CD14-positive monocyte (primary cell): Measurements from ENCODE around the gene PRSS37. TPM values are rescaled to one million over a fixed set of nuclear protein-coding genes. Genes with fewer than 3 reads are reported as not detected.
A peak's percentile ranks its signal among the peaks of the same experiment; 100 is the strongest.

Experiments used
- DNase-seq, 3 donors: peaks; one replicate each; pipeline ENCODE4 v3.0.0-alpha.2; 2011 to 2022
- H2AFZ ChIP-seq: 2 replicates; pipeline ENCODE4 v1.6.0; 2012; ENCODE audit warnings: mild to moderate bottlenecking, low read depth, low read length, inconsistent platforms; ENCODE audit not compliant: insufficient read depth, poor library complexity, severe bottlenecking
- H3K27ac ChIP-seq, 2 donors: 1 replicate in 1 of 2; 2 replicates in 1 of 2; pipeline ENCODE4 v1.5.1; 2012 to 2013; ENCODE audit warnings: low read length in 2 of 2, control low read depth in 1 of 2, inconsistent platforms in 1 of 2, low read depth in 1 of 2, mild to moderate bottlenecking in 1 of 2
- H3K27me3 ChIP-seq, 2 donors: one replicate each; pipeline versions ENCODE4 v1.6.0 to v1.6.1; 2011 to 2013; ENCODE audit warnings: low read length in 2 of 2; ENCODE audit not compliant: control insufficient read depth in 2 of 2, insufficient read depth in 2 of 2
- H3K36me3 ChIP-seq, 2 donors: replicated peaks in 1 of 2; 1 replicate in 1 of 2; 2 replicates in 1 of 2; pipeline versions ENCODE4 v1.5.1 to v1.6.1; 2012 to 2013; ENCODE audit warnings: low read length in 2 of 2, control low read depth in 1 of 2, inconsistent platforms in 1 of 2, mild to moderate bottlenecking in 1 of 2; ENCODE audit not compliant: insufficient read depth in 2 of 2, control insufficient read depth in 1 of 2
- H3K4me1 ChIP-seq, 2 donors: 1 replicate in 1 of 2; 2 replicates in 1 of 2; pipeline versions ENCODE4 v1.5.1 to v1.6.1; 2012 to 2013; ENCODE audit warnings: low read length in 2 of 2, control low read depth in 1 of 2, inconsistent platforms in 1 of 2, mild to moderate bottlenecking in 1 of 2, moderate library complexity in 1 of 2; ENCODE audit not compliant: insufficient read depth in 2 of 2, control insufficient read depth in 1 of 2
- H3K4me2 ChIP-seq: replicated peaks from 2 replicates; pipeline ENCODE3; 2012; ENCODE audit warnings: low read length, moderate library complexity, mild to moderate bottlenecking; ENCODE audit not compliant: poor library complexity, severe bottlenecking; ENCODE audit errors: extremely low read depth
- H3K4me3 ChIP-seq, 3 experiments: fragments of 200-600 bp in 1 of 3; sonication (generic) in 1 of 3; replicated peaks in 1 of 3; 1 replicate in 2 of 3; 2 replicates in 1 of 3; pipeline ENCODE4 v1.5.1; 2011 to 2013; ENCODE audit warnings: low read length in 3 of 3, mild to moderate bottlenecking in 3 of 3, control low read depth in 2 of 3, low read depth in 2 of 3, inconsistent platforms in 1 of 3, moderate library complexity in 1 of 3
- H3K79me2 ChIP-seq: 2 replicates; pipeline ENCODE4 v1.6.0; 2012; ENCODE audit warnings: mild to moderate bottlenecking, control low read depth, inconsistent platforms, low read length, moderate library complexity; ENCODE audit not compliant: insufficient read depth
- H3K9ac ChIP-seq: 2 replicates; pipeline ENCODE4 v1.6.0; 2017; ENCODE audit warnings: low read length, mild to moderate bottlenecking; ENCODE audit not compliant: insufficient read depth, poor library complexity, severe bottlenecking
- H3K9me3 ChIP-seq, 2 donors: replicated peaks in 1 of 2; 1 replicate in 1 of 2; 2 replicates in 1 of 2; pipeline versions ENCODE4 v1.5.1 to v1.6.1; 2012 to 2013; ENCODE audit warnings: low read length in 2 of 2, control low read depth in 1 of 2; ENCODE audit not compliant: control insufficient read depth in 1 of 2, insufficient read depth in 1 of 2
- H4K20me1 ChIP-seq: 2 replicates; pipeline ENCODE4 v1.6.0; 2012; ENCODE audit warnings: mild to moderate bottlenecking, low read length, control low read depth, moderate library complexity; ENCODE audit not compliant: insufficient read depth
- H3K27ac Mint-ChIP-seq, 7 donors: one replicate each; pipeline ENCODE4 v1.8.0; 2020; ENCODE audit warnings: mild to moderate bottlenecking in 7 of 7, mixed read lengths in 7 of 7, moderate library complexity in 6 of 7, inconsistent platforms in 2 of 7
- H3K27me3 Mint-ChIP-seq, 3 donors: one replicate each; pipeline ENCODE4 v1.8.0; 2021 to 2022; ENCODE audit warnings: low read depth in 3 of 3, mild to moderate bottlenecking in 3 of 3, mixed read lengths in 3 of 3, moderate library complexity in 3 of 3, inconsistent platforms in 1 of 3
- H3K36me3 Mint-ChIP-seq, 2 donors: one replicate each; pipeline ENCODE4 v1.8.0; 2020; ENCODE audit warnings: mixed read lengths in 2 of 2, inconsistent platforms in 1 of 2, mild to moderate bottlenecking in 1 of 2
- H3K4me1 Mint-ChIP-seq: one replicate; pipeline ENCODE4 v1.8.0; 2020; ENCODE audit warnings: mild to moderate bottlenecking, mixed read lengths
- H3K4me3 Mint-ChIP-seq, 2 donors: one replicate each; pipeline ENCODE4 v1.8.0; 2020; ENCODE audit warnings: mild to moderate bottlenecking in 2 of 2, mixed read lengths in 2 of 2, moderate library complexity in 1 of 2
- H3K9me3 Mint-ChIP-seq, 7 donors: one replicate each; pipeline ENCODE4 v1.8.0; 2020 to 2022; ENCODE audit warnings: mixed read lengths in 7 of 7, mild to moderate bottlenecking in 6 of 7, moderate library complexity in 6 of 7, inconsistent platforms in 2 of 7
- CTCF ChIP-seq: fragments of 200-600 bp; IDR thresholded peaks from one replicate; pipeline ENCODE4 v1.8.0; 2022; ENCODE audit warnings: antibody characterized with exemption, mild to moderate bottlenecking
- WGBS: methylation state at CpG from one replicate; pipeline ENCODE4 v1.1.5; 2013; ENCODE audit warnings: missing lambda C conversion rate; ENCODE audit not compliant: insufficient coverage; 5-methylcytosine and 5-hydroxymethylcytosine counted together
- intact Hi-C, 2 donors: fragments of 100-400 bp; cut with micrococcal nuclease; formaldehyde crosslinking; loops; one replicate each; pipeline versions ENCODE4 v1.15.0 to v1.15.1; 2023
- polyA plus RNA-seq, 3 donors: library from polyadenylated mRNA; depleted of rRNA in 1 of 3; unstranded in 2 of 3; stranded (reverse) in 1 of 3; fragments of 300-500 nt in 2 of 3; fragments of >200 nt in 1 of 3; fragmentation: Illumina TruSeq in 2 of 3; gene quantifications; 1 replicate in 2 of 3; 2 replicates in 1 of 3; pipeline ENCODE4 v1.2.3, GENCODE V29; 2012 to 2021

The PRSS37 gene
- polyA plus RNA-seq, 3 donors: not detected

- Histone ChIP-seq H3K4me1 (peaks cover 9 to 11% of the 10 kb centered on the region in 2 donors), H3K27me3 (no peaks in the 10 kb centered on the region), H3K9me3 (no peaks in the 10 kb centered on the region), H3K36me3 (peaks cover 0 to 9% of the 10 kb centered on the region in 2 donors), H4K20me1 (no peaks in the 10 kb centered on the region), H3K4me2 (no peak within 1 kb of the TSS), H3K79me2 (no peaks in the 10 kb centered on the region), H3K9ac (no peak within 1 kb of the TSS), H2AFZ (no peak within 1 kb of the TSS), H3K27ac (no peak within 1 kb of the TSS), H3K4me3 (no peak within 1 kb of the TSS)
- peaks cover 0 to 4% (median 0%) of the 10 kb centered on the region in 7 donors for H3K9me3 Mint-ChIP-seq
- no peak within 1 kb of the TSS for H3K4me3 Mint-ChIP-seq
- H3K4me1 Mint-ChIP-seq: peaks cover 8% of the 10 kb centered on the region
- no peaks in the 10 kb centered on the region for H3K27me3 Mint-ChIP-seq
- TF ChIP-seq CTCF: no peak
- peak within 1 kb of the TSS in 1 of 7 donors; percentile 19 for H3K27ac Mint-ChIP-seq
- intact Hi-C loops: no loop called here
- DNase-seq: no peak
- H3K36me3 Mint-ChIP-seq: peaks cover 24 to 25% of the 10 kb centered on the region in 2 donors
- no CpG with 5 or more reads among the region's 5 CpGs for WGBS
Measured at GRCh38 chr7:141789917-141790316, 51.4 kb downstream of the PRSS37 start, which contains the start of gene TAS2R5. TAS2R5 (plus strand) TSS chr7:141790217; CDS start chr7:141790362, 145 bp downstream.

GRCh38 chr7:141788296-141788695 lies 53.0 kb downstream of the PRSS37 start:
- Mint-ChIP-seq H3K4me3 (no peak overlapping the region), H3K36me3 (peaks cover 24 to 27% of the 10 kb centered on the region in 2 donors), H3K27me3 (no peaks in the 10 kb centered on the region), H3K4me1 (peaks cover 8% of the 10 kb centered on the region), H3K9me3 (peaks cover 0 to 4% (median 0%) of the 10 kb centered on the region in 7 donors), H3K27ac (no peak overlapping the region)
- H3K4me1 ChIP-seq: peaks cover 9 to 11% of the 10 kb centered on the region in 2 donors
- H2AFZ ChIP-seq: no peak overlapping the region
- WGBS: 100% methylated on average over 1 of the region's 2 CpGs
- DNase-seq: no peak
- no peak overlapping the region for H3K4me2 ChIP-seq
- H4K20me1 ChIP-seq: no peaks in the 10 kb centered on the region
- H3K9me3 ChIP-seq: no peaks in the 10 kb centered on the region
- intact Hi-C loops: no loop called here
- H3K79me2 ChIP-seq: no peaks in the 10 kb centered on the region
- no peak for TF ChIP-seq CTCF
- H3K27ac ChIP-seq: no peak overlapping the region
- H3K27me3 ChIP-seq: no peaks in the 10 kb centered on the region
- H3K36me3 ChIP-seq: peaks cover 0 to 9% of the 10 kb centered on the region in 2 donors
- no peak overlapping the region for H3K4me3 ChIP-seq
- H3K9ac ChIP-seq: no peak overlapping the region

Other genes starting within 250 kb of the PRSS37 start
- 1 to 10 TPM; 1.4 to 4.7 (median 1.9) TPM for gene DENND11, start 139.3 kb downstream of the PRSS37 start, polyA plus RNA-seq
- gene WEE2, start 133.1 kb downstream of the PRSS37 start, polyA plus RNA-seq: not detected
- 100 to 1,000 TPM in 2 of 3 donors, 10 to 100 TPM in 1; 66.9 to 197 (median 184) TPM for gene SSBP1, start 103.1 kb downstream of the PRSS37 start, polyA plus RNA-seq
- gene TAS2R3, start 77.4 kb downstream of the PRSS37 start, polyA plus RNA-seq: not detected
- under 1 TPM in 1 of 3 donors, not detected in 2; 0.12 TPM for gene TAS2R4, start 64.8 kb downstream of the PRSS37 start, polyA plus RNA-seq
- gene TAS2R5, start 51.3 kb downstream of the PRSS37 start, polyA plus RNA-seq: 1 to 10 TPM in 1 of 3 donors, not detected in 2; 1.5 TPM
- gene OR9A4, start 74.9 kb upstream of the PRSS37 start, polyA plus RNA-seq: under 1 TPM in 1 of 3 donors, not detected in 2; 0.28 TPM
- gene CLEC5A, start 105.5 kb upstream of the PRSS37 start, polyA plus RNA-seq: 10 to 100 TPM in 1 of 3 donors, 1 to 10 TPM in 2; 9.6 to 15.2 (median 10.0) TPM
- not detected for gene TAS2R38, start 132.3 kb upstream of the PRSS37 start, polyA plus RNA-seq
- gene MGAM, start 154.4 kb upstream of the PRSS37 start, polyA plus RNA-seq: 1 to 10 TPM; 1.2 to 2.7 (median 1.3) TPM